ENCODE results near the gene ZNF146. TPM values are rescaled to one million over a fixed set of nuclear protein-coding genes. Genes with fewer than 3 reads are reported as not detected.

ZNF146 gene
- total and polyA plus RNA-seq, 4 donors = 13.6 to 101 (median 35.8) TPM

GRCh38 chr19:36198119-36198518, 16.8 kb upstream of the ZNF146 start:
- no peaks in the 10 kb centered on the region for H3K4me1 ChIP-seq (ENCODE audit: control insufficient read depth in 5 of 5, insufficient read depth in 5 of 5, low read length in 5 of 5)
- ATAC-seq (ENCODE audit: insufficient read depth, low FRiP score) (no peak), DNase-seq (no peak)
- H3K36me3 ChIP-seq (ENCODE audit: control insufficient read depth in 4 of 4, insufficient read depth in 4 of 4, low read length in 4 of 4) = peaks cover 0 to 13% (median 10%) of the 10 kb centered on the region in 4 donors
- H3K9ac ChIP-seq (ENCODE audit: insufficient read depth in 1 of 2, low read length in 2 of 2) = no peak overlapping the region
- H3K9me3 ChIP-seq (ENCODE audit: control insufficient read depth in 4 of 4, insufficient read depth in 3 of 4, low read length in 3 of 4) = no peaks in the 10 kb centered on the region
- TF ChIP-seq, protein P1, sequence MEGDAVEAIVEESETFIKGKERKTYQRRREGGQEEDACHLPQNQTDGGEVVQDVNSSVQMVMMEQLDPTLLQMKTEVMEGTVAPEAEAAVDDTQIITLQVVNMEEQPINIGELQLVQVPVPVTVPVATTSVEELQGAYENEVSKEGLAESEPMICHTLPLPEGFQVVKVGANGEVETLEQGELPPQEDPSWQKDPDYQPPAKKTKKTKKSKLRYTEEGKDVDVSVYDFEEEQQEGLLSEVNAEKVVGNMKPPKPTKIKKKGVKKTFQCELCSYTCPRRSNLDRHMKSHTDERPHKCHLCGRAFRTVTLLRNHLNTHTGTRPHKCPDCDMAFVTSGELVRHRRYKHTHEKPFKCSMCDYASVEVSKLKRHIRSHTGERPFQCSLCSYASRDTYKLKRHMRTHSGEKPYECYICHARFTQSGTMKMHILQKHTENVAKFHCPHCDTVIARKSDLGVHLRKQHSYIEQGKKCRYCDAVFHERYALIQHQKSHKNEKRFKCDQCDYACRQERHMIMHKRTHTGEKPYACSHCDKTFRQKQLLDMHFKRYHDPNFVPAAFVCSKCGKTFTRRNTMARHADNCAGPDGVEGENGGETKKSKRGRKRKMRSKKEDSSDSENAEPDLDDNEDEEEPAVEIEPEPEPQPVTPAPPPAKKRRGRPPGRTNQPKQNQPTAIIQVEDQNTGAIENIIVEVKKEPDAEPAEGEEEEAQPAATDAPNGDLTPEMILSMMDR (IDR thresholded peaks at IDR 0.05; ENCODE audit: control extremely low read depth, extremely low read depth) = no peak
- 82 to 93% methylated on average over 2 of the region's 2 CpGs for WGBS, 2 donors
- no peak overlapping the region for H3K27ac ChIP-seq (ENCODE audit: low read depth in 1 of 2, low read length in 1 of 2)
- no peak overlapping the region for H3K4me3 ChIP-seq
- no peaks in the 10 kb centered on the region for H3K27me3 ChIP-seq (ENCODE audit: control insufficient read depth in 3 of 3, insufficient read depth in 3 of 3, low read length in 2 of 3)

DNA sequence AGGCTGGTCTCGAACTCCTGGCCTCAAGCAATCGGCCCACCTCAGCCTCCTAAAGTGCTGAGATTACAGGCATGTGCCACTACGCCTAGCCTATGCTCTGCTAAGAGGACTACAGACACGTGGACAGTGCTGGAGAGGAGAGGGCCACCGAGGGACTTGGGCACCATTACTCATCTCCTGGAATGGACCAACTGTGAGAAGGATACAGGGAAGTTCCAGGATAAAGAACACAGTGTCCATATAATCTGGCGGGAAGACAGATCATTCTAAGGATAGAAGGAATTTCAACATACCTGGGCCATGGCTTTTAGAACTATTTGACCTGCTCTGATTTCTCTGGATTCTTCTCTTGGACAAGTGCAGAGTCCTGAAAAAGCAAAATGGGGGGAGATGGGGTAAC, 13.2 kb upstream of the ZNF146 start:
- no peaks in the 10 kb centered on the region for H3K27me3 ChIP-seq (ENCODE audit: control insufficient read depth in 3 of 3, insufficient read depth in 3 of 3, low read length in 2 of 3)
- DNase-seq = no peak
- H3K4me3 ChIP-seq = no peak overlapping the region
- no peaks in the 10 kb centered on the region for H3K4me1 ChIP-seq (ENCODE audit: control insufficient read depth in 5 of 5, insufficient read depth in 5 of 5, low read length in 5 of 5)
- ATAC-seq (ENCODE audit: insufficient read depth, low FRiP score) = no peak
- peaks cover 0 to 5% (median 2%) of the 10 kb centered on the region in 4 donors for H3K36me3 ChIP-seq (ENCODE audit: control insufficient read depth in 4 of 4, insufficient read depth in 4 of 4, low read length in 4 of 4)
- TF ChIP-seq, protein P1 (IDR thresholded peaks at IDR 0.05; ENCODE audit: control extremely low read depth, extremely low read depth) = no peak
- 95 to 96% methylated on average over 6 of the region's 6 CpGs for WGBS, 2 donors
- no peak overlapping the region for H3K27ac ChIP-seq (ENCODE audit: low read depth in 1 of 2, low read length in 1 of 2)
- H3K9ac ChIP-seq (ENCODE audit: insufficient read depth in 1 of 2, low read length in 2 of 2) = no peak overlapping the region
- H3K9me3 ChIP-seq (ENCODE audit: control insufficient read depth in 4 of 4, insufficient read depth in 3 of 4, low read length in 3 of 4) = peaks cover 0 to 1% (median 0%) of the 10 kb centered on the region in 4 donors

DNA sequence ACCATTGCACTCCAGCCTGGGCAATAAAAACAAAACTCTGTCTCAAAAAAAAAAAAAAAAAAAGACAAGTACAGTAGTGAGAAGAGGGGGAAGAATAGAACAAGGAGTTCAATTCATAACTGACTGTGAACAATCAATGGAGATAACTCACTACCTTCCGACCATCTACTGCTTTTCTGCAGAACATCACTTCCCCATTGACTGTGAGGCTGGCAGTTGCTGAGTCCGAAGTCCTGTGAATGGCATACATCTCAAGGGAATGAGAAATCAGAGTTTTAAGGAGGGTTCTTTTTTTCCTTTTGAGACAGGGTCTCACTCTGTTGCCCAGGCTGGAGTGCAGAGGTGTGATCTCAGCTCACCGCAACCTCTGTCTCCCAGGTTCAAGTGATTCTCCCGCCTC, 11.6 kb upstream of the ZNF146 start:
- H3K36me3 ChIP-seq (ENCODE audit: control insufficient read depth in 4 of 4, insufficient read depth in 4 of 4, low read length in 4 of 4) = peaks cover 0 to 5% (median 2%) of the 10 kb centered on the region in 4 donors
- 96% methylated on average over 4 of the region's 4 CpGs for WGBS, 2 donors
- DNase-seq = no peak

More for the DNA sequence above, 11.6 kb upstream of the ZNF146 start:
- no peaks in the 10 kb centered on the region for H3K27me3 ChIP-seq (ENCODE audit: control insufficient read depth in 3 of 3, insufficient read depth in 3 of 3, low read length in 2 of 3)
- TF ChIP-seq, protein P1 (IDR thresholded peaks at IDR 0.05; ENCODE audit: control extremely low read depth, extremely low read depth) = no peak
- no peak for ATAC-seq (ENCODE audit: insufficient read depth, low FRiP score)
- no peaks in the 10 kb centered on the region for H3K4me1 ChIP-seq (ENCODE audit: control insufficient read depth in 5 of 5, insufficient read depth in 5 of 5, low read length in 5 of 5)
- peaks cover 0 to 1% (median 0%) of the 10 kb centered on the region in 4 donors for H3K9me3 ChIP-seq (ENCODE audit: control insufficient read depth in 4 of 4, insufficient read depth in 3 of 4, low read length in 3 of 4)
- no peak overlapping the region for H3K4me3 ChIP-seq
- no peak overlapping the region for H3K9ac ChIP-seq (ENCODE audit: insufficient read depth in 1 of 2, low read length in 2 of 2)
- H3K27ac ChIP-seq (ENCODE audit: low read depth in 1 of 2, low read length in 1 of 2) = no peak overlapping the region

Measured in lung (tissue), 12 donors.